ENCODE results near the gene ITPKB.

ITPKB gene

DNA sequence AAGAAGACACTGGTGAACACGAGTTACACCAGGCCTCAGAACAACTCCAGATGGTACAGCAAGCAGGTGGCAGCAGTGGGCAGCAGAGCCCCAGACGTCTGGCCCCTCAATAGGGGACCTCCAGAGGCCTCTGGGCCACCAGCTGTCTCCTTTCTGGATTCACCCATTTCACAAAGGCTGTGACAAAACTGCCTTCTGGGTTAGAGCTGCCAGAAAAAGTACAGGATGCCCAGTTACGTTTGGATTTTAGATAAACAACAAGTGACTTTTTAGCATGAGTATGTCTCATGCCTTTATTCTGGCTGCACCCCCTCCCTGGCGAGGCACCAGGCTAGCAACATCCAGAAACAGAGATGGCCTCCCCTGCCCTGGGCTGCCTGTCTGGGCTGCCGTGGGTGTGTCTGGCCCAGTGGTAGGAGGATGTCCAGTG lies 30.1 kb downstream of the ITPKB start:
- FAIRE-seq (no peak), DNase-seq (ENCODE audit: insufficient read length, low spot score) (no peak)

DNA sequence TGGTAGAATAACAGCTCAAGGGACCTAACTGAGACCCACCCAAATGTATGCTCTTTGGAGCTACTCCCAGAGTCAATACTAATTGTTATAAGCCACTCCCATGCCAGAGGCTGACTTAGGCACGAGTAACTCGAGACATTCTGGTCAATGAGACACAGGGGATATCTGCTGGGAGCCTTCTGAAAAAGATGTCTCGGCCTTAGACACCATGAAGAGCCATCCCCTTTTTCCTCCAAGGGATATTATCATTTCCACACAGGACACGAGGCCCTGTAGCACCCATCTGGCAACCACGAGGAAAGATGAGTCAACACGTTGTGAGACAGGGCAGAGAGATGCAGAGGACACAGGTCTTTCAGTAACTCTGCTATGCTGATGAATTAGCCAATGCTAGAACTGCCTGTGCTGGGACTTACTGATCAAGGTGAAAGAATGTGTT lies 30.7 kb downstream of the ITPKB start:
- DNase-seq (ENCODE audit: insufficient read length, low spot score) (peak; percentile 51), FAIRE-seq (peak; percentile 9)

DNA sequence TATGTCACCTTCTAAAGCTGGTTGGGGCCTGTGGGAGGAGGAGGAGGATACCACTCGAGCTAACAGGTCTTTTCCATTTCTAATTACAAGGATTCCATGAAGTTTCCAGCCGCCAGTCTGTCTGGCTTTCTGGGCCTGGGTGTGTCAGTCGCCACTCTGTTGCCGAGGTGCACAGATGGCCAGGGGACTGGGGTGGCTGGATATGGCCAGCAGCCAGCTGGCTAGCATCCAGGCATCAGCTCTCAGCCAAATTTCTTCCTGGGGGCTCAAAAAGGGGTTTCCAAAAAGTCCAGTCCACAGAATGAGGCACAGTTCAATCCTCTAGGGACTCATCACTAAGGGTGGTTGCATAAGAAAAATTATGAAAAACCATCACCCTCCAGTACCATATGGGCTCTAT lies 32.4 kb downstream of the ITPKB start:
- DNase-seq (ENCODE audit: insufficient read length, low spot score): no peak
- FAIRE-seq: no peak

DNA sequence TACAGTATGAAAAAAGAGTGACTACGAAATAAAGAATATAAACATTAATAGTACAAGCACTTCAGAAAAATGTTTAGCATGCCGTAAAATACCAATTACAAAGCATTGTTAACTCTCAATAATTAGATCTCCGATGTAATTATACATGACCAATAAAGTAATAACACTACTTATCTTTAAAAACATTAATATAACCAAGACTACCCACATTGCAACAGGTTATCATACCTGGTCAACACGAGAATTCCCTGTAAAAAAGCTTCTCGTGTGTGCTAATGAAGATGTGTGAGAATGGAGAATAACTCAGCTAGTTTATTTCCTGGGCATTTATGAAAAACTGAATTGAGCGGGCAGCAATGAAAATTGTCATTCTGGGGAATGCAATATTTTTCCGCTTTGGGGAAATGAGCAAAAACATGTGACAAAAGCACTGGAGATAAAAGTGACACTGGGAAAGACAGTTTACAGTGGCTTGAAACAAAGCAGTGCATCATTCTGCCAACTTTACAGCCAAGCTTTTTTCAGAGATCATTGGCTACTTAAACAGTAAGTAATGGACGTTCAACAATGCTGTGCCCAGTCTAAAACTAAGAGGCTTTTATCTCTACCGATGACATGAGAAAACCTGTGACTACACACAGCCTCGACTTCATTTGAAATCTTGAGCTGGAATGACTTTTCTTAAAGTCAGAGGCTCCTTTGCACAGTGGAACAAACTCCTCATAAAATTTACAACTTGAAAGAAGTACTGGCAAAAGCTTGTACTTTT lies 34.7 kb downstream of the ITPKB start:
- no peak for FAIRE-seq
- DNase-seq (ENCODE audit: insufficient read length, low spot score): no peak

DNA sequence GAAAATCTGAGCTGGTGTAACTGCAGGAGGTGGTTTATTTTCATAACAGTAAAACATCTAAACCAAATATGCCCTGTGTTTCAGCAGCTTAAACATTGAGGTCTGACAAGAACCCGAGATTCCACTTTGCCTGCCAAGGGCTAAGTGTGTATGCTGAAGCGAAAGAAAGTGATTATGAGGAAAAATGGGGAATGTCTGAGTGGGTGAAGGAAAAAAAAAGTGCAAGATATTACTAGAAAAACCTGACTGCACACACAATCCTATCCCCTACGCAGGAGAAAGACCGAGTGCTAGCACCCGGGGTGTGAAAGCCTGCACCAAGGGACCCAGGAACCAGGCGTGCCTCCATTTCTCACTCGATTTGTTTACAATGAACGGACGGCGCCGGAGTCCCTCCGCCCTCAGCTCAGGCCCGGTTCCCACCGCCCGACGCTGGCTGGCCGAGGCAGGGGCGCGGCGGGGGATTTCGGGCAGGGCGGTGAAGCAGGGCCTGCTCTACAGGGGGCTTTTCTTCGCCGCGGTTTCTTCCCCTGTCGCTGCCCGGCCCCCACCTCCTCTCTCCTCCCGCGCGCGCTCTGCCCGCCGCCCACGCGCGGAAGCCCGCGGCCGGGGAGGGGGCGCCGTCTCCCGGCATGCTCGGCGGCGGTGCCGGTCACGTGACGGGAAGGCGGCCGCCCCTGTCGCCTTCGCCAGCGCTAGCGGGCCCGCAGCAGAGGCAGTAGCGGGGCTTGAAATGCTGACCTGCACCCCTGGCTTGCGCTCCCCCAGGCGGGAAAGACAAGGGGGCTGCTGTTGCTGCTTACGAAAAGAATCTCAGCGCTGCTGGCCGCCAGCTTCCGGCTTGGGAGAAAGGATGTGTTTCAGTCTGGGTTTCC lies 35.9 kb downstream of the ITPKB start:
- peak; percentile 81 for DNase-seq (ENCODE audit: insufficient read length, low spot score)
- peak; percentile 52 for FAIRE-seq

DNA sequence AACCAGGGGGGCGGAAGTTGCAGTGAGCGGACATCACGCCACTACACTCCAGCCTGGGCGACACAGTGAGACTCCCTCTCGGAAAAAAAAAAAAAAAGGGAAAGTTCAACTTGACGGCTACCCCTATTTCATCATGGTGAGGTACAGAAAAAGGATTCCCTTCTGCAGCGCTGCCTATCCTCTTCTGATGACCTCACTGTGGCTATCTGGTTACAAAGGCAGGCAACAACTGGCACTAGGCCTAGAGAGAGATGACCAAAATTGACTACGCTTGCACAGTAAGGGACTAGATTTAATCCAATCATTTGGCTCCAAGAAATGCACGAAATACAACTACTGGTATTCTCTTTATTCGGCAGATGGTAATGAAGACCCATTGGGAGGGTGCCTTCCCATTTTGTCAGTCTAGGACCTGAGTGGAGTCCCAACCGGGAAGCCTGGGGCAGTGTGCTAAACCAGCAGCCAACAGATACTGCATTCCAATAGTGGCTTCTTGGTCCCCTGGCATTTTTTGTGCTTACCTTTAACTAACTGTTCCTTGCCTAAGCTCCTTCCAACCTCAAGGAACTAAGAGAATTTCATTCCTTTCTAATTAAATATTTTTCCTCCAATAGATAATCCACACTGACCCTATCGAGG lies 36.6 kb downstream of the ITPKB start:
- no peak for FAIRE-seq
- no peak for DNase-seq (ENCODE audit: insufficient read length, low spot score)

DNA sequence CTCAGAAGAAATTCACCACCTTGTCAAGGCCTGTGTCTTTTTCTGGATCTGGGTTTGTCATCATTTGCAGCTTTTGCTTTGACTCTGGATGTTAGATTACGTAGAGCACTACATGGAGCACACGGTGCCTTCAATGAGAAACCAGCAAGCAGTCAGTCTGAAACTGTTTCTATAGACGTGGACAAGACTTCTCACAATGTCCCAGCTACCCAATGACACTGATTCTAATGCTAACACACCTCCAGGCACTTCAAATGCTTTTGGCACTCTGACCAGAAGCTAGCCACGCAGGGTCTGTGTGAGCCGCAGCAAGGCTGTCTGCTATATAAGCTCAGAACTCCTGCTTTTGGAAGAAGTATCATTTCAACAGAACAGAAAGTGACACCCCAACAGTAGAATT lies 38.2 kb downstream of the ITPKB start:
- DNase-seq (ENCODE audit: insufficient read length, low spot score) (no peak), FAIRE-seq (no peak)

DNA sequence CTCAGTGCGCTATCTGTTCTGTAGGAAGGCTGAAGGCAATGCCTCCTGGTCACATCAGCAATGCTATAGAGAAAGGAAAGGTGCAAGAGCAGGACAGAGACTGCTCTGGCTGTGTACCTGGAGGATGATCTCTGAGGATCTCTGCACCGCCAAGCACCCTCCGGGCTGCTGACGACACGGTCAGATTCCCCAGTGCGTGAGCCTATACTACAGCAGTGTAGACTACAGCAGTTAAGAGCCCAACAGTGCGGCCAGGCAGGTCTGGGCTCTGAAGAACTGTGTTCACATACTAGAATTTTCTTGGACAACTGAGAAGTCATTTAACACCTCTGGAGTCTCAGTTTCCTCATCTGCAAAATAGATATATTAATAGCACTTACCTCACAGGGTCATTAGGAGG lies 39.9 kb downstream of the ITPKB start:
- FAIRE-seq (no peak), DNase-seq (ENCODE audit: insufficient read length, low spot score) (no peak)

DNA sequence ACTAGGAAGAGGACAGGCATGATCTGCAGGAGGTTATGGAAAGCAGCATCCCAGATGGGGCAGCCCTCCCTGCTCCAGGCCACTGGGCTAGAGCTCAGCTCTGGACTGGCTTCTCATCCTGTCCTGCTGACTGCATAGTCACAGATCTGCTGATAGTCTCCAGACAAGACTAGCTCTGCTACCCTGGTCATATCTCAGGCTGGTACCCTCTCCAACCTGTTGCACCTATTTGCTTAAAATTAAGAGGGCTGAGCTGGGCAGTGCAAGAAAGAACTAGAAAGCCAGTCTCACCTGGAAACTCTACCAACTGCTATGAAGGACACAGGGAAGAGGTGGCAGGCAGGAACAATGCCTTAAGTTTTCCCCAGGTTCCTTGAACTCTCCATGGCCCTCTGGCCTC lies 40.4 kb downstream of the ITPKB start:
- no peak for FAIRE-seq
- no peak for DNase-seq (ENCODE audit: insufficient read length, low spot score)

DNA sequence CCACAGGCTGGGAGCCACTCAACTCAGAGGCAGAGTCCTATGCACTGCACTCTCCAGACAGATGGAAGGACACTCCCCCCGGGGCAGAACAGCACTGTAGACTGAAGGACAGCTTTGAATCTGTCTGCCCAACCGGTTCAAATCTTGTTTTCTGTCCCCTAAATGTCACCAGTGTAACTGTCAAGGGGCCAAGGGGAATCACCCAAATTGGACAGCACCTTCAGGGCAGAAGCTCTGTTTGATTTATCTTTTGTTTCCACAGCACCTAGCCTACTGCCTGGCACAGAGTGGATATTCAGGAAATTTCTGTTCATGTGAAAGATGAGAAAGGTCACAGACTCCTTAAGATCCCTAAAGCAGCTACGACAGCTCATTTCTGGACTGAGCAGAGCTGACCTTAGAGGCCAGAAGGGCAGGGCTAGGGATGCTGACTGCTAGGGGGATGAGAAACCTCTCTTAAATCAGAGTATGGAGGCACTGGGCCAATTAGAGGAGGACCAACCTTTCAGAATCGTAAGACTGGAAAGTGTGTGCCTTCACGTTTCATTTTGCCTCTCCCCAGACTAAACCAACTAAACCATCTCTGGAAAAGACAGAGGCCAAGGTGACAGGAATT lies 41.0 kb downstream of the ITPKB start:
- FAIRE-seq: no peak
- no peak for DNase-seq (ENCODE audit: insufficient read length, low spot score)

DNA sequence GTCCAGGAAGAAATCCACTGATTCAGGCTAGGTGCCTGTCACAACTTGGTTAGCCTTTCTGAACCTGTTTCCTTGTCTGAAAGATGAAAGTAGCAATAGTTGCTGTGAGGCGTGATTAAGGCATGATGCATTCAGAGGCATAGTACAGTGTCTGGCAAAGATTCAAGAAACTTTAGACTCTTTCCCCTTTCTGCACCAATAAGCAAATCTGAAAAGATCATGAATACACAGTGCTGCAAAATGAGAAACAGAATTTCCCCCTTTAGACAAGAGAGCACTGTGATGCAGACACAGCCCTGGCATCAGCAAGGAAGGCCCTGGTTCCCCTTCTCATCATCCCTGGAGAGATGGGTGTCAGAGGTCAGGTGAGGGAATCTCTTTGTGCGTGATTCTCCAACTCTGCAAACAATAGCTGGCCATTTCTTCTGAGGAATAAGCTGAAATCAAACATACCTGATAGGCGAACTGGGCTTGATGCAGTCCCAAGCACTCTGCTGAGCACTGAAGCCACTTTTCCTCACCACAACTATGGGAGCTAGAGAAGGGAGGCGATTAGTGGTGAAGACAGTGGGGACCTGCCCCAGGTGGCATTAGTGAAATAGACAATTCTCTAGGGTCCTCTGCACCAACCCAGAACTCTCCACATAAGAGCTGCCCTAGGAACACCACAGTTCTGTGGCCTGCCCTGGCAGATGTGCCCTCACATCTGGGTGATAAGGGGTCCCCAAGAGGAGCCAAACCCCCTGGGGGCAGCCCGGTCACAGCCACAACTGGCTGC lies 41.7 kb downstream of the ITPKB start:
- no peak for FAIRE-seq
- no peak for DNase-seq (ENCODE audit: insufficient read length, low spot score)

DNA sequence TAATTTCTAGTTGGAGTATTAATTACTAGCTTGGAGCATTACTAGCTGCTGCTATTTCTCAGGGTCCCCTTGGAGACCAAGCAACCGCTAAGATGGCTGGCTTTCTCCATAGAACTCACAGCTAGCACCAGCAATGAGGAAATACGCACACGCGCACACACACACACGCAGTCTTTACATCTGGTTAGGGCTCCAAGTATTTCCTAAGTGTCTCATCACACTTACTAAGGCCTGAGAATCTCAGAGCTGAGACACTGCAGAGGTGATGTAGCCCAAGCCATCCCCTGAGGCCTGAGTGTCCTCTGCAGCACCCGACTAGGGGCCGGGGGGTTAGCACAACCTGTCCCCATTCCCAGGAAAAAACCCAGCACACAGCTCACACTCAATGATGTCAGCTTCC lies 42.5 kb downstream of the ITPKB start:
- no peak for FAIRE-seq
- DNase-seq (ENCODE audit: insufficient read length, low spot score): no peak

DNA sequence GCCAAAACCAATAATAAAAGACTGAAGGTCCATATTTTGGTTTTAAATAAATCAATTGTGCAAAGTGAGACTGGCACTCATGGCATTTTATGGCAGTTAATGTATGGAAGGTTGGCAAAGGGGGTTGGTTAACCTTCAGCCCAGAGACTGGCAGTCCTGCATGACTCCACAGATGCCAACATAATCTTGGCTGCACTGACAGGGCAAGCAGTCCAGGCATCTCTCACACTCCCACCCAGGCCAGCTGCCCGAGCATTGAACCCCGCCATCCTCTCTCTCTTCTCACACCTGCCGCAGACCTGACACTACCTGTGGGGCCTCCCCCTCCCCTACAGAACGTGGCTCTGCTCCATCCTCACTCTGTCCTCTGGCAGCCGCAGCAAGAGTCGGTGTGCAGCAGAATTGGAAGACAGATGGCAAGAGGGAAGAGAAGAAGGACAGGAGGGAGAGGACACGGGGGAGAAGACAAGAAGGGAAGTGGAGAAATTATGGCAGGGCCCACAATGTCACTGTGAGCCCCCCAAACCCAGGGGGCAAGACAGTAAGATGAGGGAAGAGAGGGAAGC lies 43.7 kb downstream of the ITPKB start:
- DNase-seq (ENCODE audit: insufficient read length, low spot score): no peak
- FAIRE-seq: no peak

DNA sequence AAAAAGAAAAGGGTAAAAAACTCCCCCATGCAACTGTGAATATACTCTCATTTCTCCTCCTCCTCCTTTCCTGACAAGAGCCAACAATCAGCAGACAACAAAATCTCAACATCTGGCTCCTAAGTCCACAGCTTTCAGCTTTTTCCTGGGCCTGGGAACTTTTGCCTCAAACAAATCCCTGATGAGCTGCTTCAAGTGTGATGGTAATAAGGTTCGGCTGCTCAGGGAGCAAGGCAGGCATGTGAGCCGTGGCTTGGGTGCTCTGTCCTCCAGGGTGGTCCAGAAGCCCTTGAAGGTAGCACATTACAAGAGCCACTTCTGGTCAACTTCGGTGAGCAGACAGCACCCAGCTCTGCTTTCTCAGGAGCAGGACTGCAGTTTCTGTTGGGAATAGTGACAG lies 46.3 kb downstream of the ITPKB start:
- FAIRE-seq (no peak), DNase-seq (ENCODE audit: insufficient read length, low spot score) (no peak)

DNA sequence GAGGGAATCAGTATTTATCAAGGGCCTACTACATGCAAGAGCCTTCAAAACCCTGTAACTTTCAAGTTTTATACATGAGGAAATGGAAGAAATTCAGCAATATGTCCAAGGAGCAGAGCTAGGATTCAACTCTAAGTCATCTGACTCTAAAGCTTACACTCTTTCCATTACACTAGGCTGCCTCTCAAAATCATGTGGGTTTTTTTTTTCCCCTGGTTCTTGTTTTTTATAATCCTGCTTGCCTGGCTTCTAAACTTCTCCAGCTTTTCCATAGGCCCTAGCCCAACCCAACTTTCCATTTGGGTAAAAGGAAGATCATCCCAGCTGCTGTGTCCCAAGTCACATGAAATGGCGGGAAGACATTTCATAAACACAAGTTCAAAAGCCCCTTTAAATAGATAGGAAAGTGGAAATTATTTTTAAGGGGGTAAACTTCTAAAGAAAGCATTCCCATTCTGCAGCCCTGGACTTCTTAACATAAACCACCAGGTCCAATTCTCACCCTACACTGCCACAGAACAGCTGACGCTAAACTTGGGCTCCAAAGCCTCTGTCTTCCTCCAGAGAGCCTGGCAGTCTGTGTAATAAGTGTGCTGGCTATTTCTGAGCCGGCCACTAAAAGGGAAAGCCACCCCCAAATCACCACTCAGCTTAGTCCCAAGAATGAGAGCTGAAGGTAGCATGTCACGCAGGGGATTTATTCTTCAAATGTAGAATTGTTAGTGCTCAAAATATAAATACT lies 46.9 kb downstream of the ITPKB start:
- FAIRE-seq: no peak
- no peak for DNase-seq (ENCODE audit: insufficient read length, low spot score)

DNA sequence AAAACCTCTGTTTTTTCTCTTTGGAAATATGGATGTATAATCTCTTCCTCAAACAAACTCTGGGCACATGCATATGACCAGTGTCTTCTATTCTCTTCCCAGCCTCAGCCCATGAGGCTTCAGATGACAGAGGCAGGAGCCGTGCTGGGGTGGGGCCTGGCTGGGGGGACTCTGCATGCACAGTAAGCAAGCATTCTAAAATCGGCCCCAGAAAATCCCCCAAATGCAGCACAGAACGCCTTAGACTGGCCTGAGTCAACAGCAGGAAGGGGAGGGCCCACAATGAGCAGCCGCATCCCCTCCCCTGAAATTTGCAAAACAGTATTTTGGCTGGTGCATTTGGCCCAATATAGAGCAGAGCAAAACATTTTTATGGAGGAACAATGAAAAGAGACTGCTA lies 47.8 kb downstream of the ITPKB start:
- DNase-seq (ENCODE audit: insufficient read length, low spot score): no peak
- no peak for FAIRE-seq

DNA sequence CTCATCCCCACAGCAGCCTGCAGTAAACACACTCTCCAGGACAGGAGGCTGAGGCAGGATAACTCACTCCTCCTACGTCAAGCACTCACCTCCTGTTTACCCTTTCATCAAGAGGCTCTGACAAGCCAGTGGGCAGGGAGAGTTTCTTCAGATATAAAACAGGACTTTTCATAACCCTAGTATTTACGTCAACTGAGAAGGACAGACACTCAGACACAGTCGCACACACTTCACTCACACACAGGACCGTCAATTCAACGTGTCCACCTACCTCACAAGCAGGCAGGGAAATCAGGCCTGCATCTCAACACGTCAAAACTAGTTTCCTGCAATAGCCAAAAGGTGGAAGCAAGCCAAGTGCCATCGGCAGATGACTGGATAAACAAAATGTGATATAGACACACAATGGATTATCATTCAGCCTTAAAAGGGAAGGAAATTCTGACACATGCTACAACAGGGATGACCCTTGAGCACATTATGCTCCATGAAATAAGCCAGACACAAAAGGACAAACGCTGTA lies 48.6 kb downstream of the ITPKB start:
- no peak for DNase-seq (ENCODE audit: insufficient read length, low spot score)
- FAIRE-seq: peak; percentile 52

DNA sequence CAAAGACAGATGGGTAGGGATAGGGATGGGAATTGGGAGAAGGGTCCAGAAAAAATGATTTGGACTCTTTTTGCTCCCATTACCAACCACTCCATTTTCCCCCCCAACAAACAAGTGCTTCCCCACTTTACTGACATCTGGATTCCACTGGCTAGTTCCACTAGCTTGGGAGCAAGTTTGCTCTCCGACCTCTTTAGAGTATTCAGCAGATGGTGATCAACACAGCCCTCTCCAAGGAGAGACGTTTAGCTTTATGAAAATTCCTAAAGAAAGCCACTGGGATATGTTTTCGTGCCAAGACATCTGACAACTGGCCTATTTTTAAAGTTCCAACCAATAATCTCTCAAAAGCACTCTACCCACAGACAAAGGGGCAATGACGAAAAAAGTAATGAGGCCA lies 50.3 kb downstream of the ITPKB start:
- no peak for FAIRE-seq
- no peak for DNase-seq (ENCODE audit: insufficient read length, low spot score)

Measured in HTR-8/SVneo (cell line).